ENCODE results near the gene TXK.

The TXK gene

DNA sequence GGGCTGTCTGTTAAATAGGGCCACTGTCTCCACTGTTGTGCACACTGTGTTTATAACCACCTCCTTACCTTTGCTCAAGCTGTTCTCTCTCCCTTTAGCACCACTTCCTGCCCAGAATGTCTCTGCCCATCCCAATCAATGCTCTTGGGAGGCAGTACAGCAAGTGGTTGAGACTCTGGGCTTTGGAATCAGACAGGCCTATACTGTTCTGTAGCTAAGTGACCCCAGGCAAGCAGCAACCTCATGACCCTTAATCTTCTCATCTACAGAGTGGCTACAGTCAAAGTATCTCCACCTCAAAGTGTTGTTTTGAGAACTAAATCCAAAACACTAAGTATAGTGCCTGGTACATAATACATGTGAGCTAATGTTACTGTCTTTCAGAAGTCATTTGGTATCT is 3.8 kb upstream of the TXK start:
- no peak for DNase-seq (ENCODE audit: low read depth in 2 of 2)

DNA sequence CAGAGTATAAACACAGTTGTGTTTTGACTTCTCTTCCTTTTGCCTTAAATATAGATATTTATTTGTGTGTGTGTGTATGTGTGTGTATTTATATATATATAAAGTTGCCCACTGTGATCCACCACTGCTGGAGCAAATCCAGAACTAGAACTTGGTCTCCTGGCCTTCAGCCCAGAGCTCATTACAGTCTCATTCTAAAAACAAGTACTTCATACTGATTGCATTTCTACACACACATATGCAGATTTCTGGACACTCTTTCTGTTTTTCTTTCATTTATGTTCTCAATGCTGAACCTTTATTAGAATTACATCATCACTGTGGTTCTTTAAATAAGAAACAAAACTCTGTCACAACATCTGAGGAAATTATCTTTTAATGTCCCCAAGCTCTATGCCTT is 381 bp downstream of the TXK start:
- DNase-seq (ENCODE audit: low read depth in 2 of 2): no peak

DNA sequence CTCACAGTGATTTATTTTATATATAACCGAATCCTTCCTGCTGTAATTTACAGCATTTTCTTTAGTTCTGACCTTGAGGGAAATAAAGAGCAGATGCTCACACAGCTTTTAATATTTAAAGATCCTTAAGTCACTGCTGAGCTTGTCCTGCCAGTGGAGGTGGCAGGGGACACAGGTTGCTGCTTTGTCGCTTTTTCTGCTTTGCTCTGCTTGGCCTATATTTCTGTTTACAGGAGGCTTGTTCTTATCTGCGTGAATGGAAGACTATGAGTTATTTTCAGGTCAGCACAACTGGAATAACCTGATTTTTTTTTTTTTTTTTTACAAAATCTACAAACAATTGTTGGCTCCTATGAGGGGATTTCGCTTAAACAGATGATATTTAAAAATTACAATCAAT is 2.3 kb downstream of the TXK start:
- no peak for DNase-seq (ENCODE audit: low read depth in 2 of 2)

DNA sequence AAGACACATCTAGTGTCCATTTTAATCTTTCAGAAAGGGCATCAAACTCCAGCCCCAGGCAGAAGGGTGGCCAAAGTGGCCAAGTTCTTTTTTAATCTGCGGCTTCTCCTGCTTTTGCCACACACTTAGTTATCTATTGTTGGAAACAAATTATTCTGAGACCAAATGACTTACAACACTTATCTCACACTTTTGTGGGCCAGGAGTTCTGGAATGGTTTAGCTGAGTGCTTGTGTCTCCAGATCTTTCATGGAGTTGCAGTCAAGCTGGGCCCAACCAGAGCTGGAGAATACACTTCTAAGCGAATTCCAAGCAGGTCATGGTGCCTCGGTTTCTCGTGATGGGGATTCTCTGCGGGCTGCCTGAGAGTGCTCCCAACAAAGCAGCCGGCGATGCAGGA is 4.0 kb downstream of the TXK start:
- no peak for DNase-seq (ENCODE audit: low read depth in 2 of 2)

DNA sequence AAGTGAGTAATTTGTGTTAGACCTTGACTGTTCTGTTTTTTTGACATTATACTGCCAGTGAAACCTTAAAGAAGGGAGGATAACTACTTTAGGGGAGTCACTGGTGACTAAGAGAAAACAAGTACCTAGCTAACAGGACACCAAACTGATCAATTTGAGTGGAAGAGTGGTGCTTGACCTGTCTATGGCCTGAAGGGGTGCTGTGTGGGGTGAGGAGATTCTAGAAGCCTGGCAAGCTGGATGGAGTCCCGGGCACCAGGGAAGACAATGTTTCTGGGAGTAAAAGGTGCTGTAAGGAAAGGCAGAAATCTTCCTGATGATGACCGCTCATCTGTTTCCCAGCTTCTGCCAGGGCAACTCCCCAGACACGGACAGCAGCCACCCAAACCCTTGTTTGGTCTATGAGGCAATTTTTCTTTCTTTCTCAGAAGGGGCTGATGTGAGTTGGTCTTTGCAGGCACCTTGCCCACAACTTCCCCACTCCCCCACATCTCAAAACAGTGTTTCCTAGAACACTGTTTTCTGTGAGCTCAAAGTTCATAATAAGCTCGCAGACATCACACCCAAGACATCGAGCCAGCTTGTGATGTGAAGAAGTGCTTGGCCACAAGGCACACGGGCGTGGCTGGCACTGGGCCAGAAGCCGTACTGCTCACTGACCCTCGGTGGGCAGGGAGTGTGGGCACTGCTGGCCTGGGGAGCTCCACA is 4.6 kb downstream of the TXK start:
- no peak for DNase-seq (ENCODE audit: low read depth in 2 of 2)

DNA sequence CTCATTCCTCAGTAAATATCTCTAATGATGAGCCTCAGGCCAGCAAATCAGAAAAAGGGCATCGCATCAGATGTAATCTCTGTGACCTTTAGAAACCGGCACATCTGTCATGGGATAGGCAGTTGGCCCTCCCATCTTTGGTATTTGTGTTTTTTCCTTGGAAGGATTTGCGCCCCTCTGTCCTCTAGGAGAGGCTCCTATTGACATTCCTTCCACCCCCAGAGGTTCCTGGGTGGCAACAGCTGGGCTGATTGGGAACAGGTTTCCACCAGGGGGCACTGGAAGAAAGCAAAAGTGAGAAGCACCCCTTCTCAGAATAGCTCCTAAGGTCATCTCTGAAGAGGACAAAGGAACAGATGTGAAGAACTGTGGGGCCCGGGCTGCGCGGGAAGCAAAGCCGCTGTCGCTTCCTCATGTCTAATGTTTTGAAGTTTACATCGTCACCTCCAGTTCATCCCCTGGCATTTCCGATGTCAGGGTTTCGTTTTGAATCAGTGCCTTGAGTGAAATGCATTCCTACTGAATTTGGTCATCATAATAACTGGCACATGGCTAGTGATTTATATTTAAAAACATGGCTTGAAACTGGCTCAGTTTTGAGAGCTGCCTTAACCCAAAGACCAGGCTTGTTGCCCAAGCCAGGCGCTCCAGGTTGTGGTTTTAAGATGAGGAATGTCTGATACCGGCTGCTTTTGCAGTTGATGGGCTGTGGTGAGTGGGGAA is 6.2 kb downstream of the TXK start:
- DNase-seq (ENCODE audit: low read depth in 2 of 2): peak; percentile 30 to 36

DNA sequence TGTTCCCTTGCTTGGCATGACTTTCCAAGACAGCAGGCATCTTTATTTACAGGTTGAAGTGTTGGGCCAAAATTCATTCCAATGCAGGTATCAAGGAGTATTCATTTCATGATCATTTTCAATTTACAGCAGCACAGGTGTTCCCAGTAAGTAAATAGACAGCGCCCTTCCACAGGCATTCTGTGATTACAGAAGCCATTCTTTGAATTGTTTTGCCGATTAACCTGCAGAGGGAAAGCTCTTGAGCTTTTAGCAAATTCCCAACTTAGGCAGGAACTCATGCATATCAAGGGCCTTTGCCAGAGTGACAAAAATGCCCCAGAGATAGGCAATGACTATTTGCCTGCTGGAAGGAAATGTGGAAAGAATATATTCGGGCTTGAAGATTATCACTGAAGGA is 6.8 kb downstream of the TXK start:
- no peak for DNase-seq (ENCODE audit: low read depth in 2 of 2)

DNA sequence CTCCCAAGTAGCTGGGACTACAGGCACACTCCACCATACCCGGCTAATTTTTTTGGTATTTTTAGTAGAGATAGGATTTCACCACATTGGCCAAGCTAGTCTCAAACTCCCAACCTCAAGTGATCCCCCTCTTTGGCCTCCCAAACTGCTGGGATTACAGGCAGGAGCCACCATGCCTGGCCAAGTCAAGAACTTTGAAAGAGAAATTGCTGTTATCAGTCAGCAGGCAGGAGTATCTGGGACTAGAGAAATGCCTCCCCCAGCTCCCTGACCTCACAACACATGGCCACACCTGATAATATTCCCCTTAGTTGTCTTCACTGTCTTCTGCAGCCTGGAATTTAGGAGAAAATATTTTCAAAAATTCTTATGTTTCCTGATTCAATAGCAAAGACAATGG is 7.4 kb downstream of the TXK start:
- DNase-seq (ENCODE audit: low read depth in 2 of 2): no peak

DNA sequence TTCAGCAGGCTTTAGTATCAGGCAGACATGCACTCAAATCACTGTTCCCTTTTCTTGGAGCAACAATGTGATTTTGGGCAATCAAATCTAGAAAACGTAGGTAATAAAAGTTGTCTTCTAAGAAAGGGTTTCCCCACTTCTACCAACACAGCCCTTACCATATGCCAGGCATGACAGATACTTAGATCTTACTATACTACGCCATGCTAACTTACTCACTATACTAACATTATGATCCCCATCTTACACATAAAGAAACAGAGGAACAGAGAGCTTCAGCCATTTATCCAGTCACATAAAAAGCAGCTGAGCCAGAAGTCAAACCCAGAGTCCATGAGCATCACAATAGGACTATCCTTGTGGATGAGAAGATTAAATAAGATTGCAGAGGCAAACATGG is 9.2 kb downstream of the TXK start:
- DNase-seq (ENCODE audit: low read depth in 2 of 2): no peak

DNA sequence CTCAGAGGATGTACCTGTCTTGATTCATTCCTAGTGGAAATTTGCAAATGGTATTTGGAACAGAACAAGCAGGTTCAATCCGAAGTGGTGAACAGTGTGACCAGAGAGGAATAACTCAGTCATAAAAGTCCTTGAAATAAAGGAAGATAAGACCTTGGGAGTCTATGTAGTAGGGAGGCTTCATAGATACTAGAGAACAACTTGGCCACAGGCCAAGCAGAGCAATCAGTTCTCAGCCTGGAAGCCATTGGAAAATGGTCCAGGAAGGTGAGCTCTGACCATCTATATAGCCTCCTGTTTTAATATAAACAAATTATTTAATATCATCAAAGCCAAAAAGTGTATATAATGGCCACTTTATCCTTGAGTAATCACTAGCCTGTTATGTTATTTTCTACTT is 11.3 kb downstream of the TXK start:
- DNase-seq (ENCODE audit: low read depth in 2 of 2): no peak

DNA sequence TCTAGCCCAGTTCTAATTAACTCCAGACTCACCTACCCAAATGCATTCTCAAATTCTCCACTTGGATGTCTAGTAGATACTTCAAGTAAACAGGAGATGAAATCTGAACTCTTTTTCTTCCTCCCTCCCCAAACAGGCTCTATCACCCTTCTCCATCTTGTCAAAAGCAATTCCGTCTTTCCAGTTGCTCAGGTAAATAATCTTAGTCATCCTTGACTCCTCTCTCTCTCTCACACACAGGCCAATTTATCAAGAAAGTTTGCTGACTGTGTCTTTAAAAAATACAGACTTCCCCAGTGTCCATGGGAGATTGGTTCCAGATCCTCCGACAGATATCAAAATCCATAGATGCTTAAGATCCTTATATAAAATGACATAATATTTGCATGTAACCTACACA is 12.9 kb downstream of the TXK start:
- no peak for DNase-seq (ENCODE audit: low read depth in 2 of 2)

DNA sequence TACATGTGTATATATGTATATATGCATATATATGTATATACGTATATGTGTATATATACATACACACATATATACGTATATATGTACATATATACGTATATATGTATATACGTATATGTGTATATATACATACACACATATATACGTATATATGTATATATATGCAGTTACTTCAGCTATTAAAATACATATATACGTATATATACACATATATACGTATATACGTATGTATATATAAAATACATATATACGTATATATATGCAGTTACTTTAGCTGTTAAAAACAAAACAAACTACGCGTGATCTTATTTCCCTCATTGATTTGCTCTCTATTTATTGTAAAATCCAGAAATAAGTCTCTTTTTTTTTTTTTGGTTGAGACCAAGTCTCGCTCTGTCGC is 13.9 kb downstream of the TXK start:
- DNase-seq (ENCODE audit: low read depth in 2 of 2): no peak

DNA sequence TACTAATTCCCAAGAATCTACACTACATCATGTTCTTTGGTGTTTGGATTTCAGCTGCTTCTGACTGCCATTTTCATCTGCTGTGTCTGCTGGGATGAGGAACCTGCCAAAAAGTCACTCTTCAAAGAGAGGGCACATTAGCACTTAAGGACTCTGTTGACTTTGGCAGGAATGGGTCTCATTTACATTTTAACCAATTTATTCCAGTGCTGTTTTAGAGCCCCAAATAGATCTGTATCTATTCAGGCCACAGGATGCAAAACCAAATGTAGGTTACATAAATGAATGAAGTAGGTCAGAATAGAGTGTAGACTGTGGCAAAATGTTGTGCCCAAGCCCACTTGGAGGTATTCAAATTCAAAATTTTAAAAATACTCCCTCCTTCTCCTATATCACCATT is 14.4 kb downstream of the TXK start:
- DNase-seq (ENCODE audit: low read depth in 2 of 2): no peak

DNA sequence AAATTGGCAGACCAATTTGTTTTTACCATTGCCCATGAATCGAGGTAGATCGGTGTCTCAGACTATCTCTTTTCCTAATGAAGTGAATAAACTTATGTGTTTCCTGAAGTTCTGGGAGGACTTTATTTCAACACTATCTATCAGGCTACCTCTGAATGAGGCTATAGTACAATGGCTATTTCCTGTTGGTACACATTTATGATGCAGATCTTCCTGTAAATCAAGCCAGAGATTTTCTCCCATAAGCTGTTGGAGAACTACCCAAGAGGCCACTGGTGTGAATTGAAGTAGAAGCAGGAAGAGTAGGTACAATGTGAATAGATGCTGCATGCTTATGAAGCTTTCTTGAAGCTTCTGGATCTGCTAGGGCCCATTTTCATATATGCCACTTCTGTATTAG is 16.0 kb downstream of the TXK start:
- no peak for DNase-seq (ENCODE audit: low read depth in 2 of 2)

DNA sequence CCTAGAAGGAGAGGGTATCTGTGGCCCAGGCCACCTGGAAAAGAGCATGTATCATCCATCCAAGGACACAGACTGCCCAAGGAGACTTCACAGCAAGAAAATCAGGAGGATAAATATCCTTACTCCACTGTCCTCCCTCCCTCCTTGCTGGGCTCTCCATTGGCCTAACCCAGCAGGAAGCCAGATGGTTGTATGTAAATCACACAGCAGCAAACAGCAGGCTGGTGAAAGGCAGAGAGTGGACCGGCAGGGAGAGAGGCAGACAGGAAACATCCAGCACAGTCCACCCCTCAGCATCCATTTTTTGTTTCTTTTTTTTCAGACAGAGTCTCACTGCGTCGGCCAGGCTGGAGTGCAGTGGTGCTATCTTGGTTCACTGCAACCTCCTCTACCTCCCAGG is 17.5 kb downstream of the TXK start:
- DNase-seq (ENCODE audit: low read depth in 2 of 2): no peak

DNA sequence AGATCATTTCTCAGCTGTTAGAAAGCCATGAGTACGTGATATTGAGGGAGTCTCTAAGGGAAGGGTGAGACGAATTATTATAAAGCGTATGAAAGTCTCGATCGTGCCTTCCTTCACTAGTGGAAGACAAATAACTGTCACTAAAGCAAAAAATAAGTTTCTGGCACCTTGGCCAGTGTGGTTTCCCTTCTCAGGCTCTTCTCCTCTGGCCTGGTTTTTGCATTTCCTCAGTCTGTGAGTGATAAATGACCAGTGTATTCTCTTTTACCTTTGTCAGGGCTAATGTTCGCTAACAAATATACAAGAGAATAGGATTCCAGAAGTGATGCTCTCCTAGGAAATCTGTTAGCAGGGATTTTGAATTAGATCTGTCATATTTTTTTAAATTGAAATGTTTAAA is 19.6 kb downstream of the TXK start:
- DNase-seq (ENCODE audit: low read depth in 2 of 2): no peak

DNA sequence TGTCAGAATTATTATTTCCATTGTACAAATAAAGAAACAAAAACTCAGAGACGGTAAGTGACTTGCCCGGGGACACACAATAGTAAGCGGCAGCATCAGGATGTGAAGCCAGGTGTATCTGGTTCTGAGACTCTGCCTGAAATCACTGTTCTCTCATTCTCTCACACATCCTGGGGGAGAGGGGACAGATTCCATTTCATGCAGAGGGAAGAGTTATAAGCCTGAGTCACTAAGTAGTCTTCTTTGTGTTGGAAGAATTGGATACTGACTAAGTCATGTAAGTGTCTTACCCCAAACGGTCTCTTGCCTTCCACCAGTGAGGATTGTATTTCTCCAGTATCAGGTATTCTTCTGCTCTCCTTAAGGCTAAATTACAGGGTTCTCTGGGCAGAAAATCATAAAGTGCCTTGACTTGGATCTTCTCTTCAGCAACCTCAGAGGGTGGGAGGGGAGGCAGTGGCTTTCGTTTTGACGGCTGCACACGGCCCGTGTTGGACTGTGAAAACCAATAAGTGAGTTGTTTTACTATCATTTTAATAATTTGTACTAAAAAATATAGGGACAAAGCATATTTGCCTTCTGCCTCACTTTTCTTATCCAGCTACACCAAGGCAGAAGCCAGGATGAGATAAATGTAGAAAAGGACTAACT is 21.9 kb downstream of the TXK start:
- DNase-seq (ENCODE audit: low read depth in 2 of 2): no peak

DNA sequence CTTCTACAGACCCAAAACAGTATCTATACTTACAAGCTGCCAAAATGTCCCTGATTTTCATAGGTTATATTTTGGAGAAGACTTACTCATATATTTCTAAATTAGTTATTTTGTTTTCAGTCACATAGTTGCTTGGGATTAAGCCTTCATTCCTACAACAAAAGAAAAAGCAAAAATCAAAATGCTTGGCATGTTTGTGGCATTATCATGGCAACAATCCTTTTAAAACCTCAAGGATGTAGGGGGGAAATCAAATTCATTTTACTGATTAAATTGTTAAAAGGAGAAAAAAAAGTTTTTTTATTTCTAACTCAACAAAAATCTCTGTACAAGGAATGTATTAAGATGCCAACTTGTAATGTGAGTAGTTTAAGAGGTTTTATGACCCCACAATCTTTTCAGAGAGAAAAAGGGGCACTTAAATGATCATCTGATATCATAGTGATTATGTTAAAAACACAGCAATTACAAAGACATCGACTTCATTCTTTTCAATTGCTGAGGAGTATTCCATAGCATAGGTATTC is 23.5 kb downstream of the TXK start:
- DNase-seq (ENCODE audit: low read depth in 2 of 2): no peak

DNA sequence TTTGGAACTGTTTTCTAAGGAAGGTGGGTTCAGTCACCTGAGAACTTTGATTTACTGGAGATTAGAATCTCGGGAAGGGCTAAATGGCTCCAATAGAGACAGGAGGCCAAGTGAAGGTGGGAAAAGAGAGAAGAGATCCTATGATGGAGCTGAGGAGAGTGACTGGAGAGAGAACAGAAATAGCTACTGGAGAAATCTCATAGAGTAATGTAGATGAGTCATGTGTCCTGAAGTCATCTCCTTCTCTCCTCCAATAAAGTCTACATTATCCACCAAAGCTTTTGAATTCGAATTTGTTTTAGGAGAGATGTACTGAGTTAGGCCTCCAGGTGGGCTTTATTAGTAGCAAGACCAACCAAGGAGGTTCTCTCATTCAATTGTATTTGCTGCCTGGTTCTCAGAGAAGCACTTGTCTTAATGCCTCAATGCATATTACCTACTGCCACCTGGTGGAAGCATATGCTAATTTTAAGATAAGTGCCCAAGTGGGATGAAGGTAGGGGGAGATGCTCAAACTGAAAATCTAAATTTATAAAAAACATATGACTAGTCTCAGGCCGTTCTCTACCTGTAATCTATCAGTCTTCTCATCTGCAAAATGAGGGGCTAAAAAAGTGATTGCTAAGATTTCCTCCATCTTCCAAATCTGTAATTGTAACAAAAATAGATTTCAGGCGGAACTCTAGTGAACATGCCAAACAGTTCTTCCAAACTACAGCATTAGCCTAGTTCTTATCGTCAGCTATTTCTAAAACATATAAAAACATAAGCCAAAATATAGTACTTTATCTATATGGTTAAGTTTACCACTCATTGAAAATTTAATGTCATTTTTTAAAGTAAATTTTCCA is 24.4 kb downstream of the TXK start:
- no peak for DNase-seq (ENCODE audit: low read depth in 2 of 2)

DNA sequence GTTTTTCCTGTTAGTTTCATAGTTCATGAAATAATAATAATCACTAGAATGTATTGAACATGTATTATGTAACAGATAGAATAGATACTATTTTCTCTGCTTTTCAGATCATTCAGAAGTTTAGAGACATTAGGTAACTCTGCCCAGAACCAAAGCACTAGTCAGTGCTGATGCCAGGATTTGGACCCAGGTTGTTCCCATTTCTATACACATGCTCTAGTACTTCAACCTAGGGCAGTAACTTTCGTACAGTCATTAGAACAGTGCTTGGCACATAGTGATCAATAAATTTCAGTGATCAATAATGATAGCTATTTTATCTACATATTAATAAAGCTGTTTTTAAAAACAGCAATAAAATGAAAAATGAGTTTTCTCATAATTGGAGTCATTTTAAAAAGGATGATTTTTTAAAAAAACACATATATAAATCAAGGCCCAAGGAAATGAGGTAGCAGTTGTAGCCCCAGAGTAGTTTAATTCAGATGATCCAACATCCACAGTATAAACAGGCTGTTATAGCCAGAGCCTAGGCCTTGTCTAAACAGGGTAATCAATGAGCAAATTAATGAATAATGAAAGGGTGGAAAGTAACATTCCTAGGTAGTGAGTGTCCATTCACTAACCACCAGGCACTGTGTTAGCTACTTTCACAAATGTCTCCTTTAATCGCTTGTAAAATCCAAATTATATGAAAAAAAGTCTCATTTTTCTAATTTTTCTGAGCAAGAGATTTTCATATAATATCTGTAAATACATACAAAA is 25.6 kb downstream of the TXK start:
- no peak for DNase-seq (ENCODE audit: low read depth in 2 of 2)

DNA sequence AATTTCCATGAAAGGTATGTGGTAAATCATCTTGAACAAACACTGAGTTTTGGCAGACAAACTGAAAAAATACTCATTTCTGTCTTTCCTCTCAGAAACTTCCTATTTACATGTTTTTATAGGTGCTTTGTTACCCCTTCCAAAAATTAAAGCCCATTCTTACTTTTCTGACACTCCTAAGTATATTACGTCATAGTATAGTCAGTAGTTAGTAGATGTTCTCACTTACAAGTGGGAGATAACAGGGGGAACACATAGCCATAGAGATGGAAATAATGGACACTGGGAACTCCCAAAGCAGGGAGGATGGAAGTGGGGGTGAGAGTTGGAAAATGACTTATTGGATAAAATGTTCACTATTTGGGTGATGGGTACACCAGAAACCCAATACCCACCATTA is 28.8 kb downstream of the TXK start:
- no peak for DNase-seq (ENCODE audit: low read depth in 2 of 2)

Data from activated CD8-positive, alpha-beta memory T cell treated with anti-CD3 and anti-CD28 coated beads for 4 hours (primary cell).